ENCODE data around the gene KDM4B. TPM values are rescaled to one million over a fixed set of nuclear protein-coding genes. Genes with fewer than 3 reads are reported as not detected.

Gene KDM4B
- total RNA-seq, 1 experiment from 2014 or later, result 43.7 TPM

DNA sequence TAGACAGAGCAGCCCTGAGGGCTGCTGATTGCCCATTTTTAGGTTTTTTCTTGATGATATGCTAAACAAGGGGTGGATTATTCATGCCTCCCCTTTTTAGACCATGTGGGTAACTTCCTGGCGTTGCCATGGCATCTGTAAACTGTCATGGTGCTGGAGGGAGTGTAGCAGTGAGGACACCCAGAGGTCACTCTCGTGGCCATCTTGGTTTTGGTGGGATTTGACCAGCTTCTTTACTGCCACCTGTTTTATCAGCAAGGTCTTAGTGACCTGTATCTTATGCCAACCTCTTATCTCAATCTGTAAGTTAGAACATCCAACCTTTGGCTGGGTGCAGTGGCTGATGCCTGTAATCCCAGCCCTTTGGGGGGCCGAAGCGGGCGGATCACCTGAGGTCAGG, 223.7 kb downstream of the KDM4B start:
- no peak overlapping the region for H3K23ac ChIP-seq (ENCODE audit: insufficient read length, low read depth, low read length)
- H3K9me3 Mint-ChIP-seq, result peaks cover 0 to 3% of the 10 kb centered on the region in 2 experiments; a peak in 1 of 5 replicates
- peak; percentile 53 for DNase-seq
- H3K9ac ChIP-seq (ENCODE audit: extremely low read depth, insufficient read length, low read length), result no peak overlapping the region
- H3K79me1 ChIP-seq (ENCODE audit: insufficient read depth, low read depth, low read length, poor library complexity, severe bottlenecking), result no peaks in the 10 kb centered on the region
- H4K8ac ChIP-seq (replicated peaks; ENCODE audit: insufficient read length, low read depth, low read length), result no peak overlapping the region
- H4K5ac ChIP-seq (ENCODE audit: insufficient read length, low read depth, low read length), result no peak overlapping the region
- H3K4me1 ChIP-seq (ENCODE audit: insufficient read depth, low read length), result peaks cover 3% of the 10 kb centered on the region; the same call in 1 of the 2 replicates
- peak overlapping the region; percentile 29; the same call in 1 of the 2 replicates for H3K4ac ChIP-seq (ENCODE audit: low read depth, low read length)
- no peak overlapping the region for H3K14ac ChIP-seq (ENCODE audit: insufficient read depth, low read length)
- H2BK12ac ChIP-seq (ENCODE audit: insufficient read length, low read depth, low read length), result no peak overlapping the region
- no peak overlapping the region for H2AK5ac ChIP-seq (ENCODE audit: insufficient read length, low read length)
- 0 out of 2 replicates have a peak, but pooled peaks cover 1% of the 10 kb centered on the region for H3K27me3 Mint-ChIP-seq (ENCODE audit: low read depth)
- no peaks in the 10 kb centered on the region for H3K79me2 ChIP-seq (ENCODE audit: insufficient read depth, low read length)
- no peaks in the 10 kb centered on the region for H4K20me1 ChIP-seq (ENCODE audit: control insufficient read depth, insufficient read depth, insufficient read length)
- no peak overlapping the region for H2BK15ac ChIP-seq (ENCODE audit: low read depth, low read length)
- H3K27ac ChIP-seq (ENCODE audit: insufficient read length, low read depth, low read length), result peak overlapping the region; percentile 65
- H3K56ac ChIP-seq (ENCODE audit: insufficient read length, low read depth, low read length), result no peak overlapping the region
- no peak overlapping the region for H2AFZ ChIP-seq (ENCODE audit: low read length)
- H3T11ph ChIP-seq (ENCODE audit: low read length), result no peak overlapping the region
- WGBS (ENCODE audit: extremely low coverage, insufficient read length, low lambda C conversion rate), result no CpG with 5 or more reads among the region's 5 CpGs
- no peak overlapping the region for H2BK5ac ChIP-seq (ENCODE audit: insufficient read length, low read length)
- H3K23me2 ChIP-seq (ENCODE audit: insufficient read length, low read depth, low read length, poor library complexity, severe bottlenecking), result no peaks in the 10 kb centered on the region
- H3K4me2 ChIP-seq (ENCODE audit: insufficient read depth, insufficient read length, low read length), result no peak overlapping the region
- no peak overlapping the region for H4K91ac ChIP-seq (ENCODE audit: insufficient read length, low read depth, low read length)
- H3K9me3 ChIP-seq (ENCODE audit: control insufficient read depth, low read depth, low read length), result no peaks in the 10 kb centered on the region
- no peak for TF ChIP-seq CTCF (conservative IDR thresholded peaks at IDR 0.05)
- no peak overlapping the region for H2BK120ac ChIP-seq (ENCODE audit: low read depth, low read length, poor library complexity, severe bottlenecking)
- peak overlapping the region; percentile 54 for H3K18ac ChIP-seq (ENCODE audit: insufficient read length, low read depth, low read length)
- H3K27me3 ChIP-seq (ENCODE audit: insufficient read depth, low read length), result no peaks in the 10 kb centered on the region
- peaks cover 15 to 33% of the 10 kb centered on the region in 2 experiments for H3K4me1 Mint-ChIP-seq
- peak overlapping the region in 1 of 2 experiments; percentile 59; a peak in 2 of 5 replicates for H3K4me3 Mint-ChIP-seq
- peaks cover 0 to 3% (median 0%) of the 10 kb centered on the region in 3 experiments; a peak in 2 of 7 replicates for H3K36me3 Mint-ChIP-seq (ENCODE audit: insufficient read depth in 1 of 3, low read depth in 3 of 3)
- peak overlapping the region; percentile 94 for H2BK20ac ChIP-seq (ENCODE audit: low read depth, low read length, poor library complexity, severe bottlenecking)
- H3K27ac Mint-ChIP-seq, result peak overlapping the region; percentile 97 to 99 (median 98)
